Calu3 (cell line): ENCODE data around the gene VWA8. TPM values are rescaled to one million over a fixed set of nuclear protein-coding genes. Genes with fewer than 3 reads are reported as not detected.

ENCODE experiments used
- BruUV-seq: library from RNA; stranded (reverse); fragments of 400-500 nt; replicated peaks from 2 replicates; lab custom pipeline; 2021; lab: Mats Ljungman, UMichigan
- CTCF ChIA-PET: fragments of 300-600 bp; sonication (Branson Sonifier 250); formaldehyde crosslinking; loops from one replicate; lab custom pipeline; 2022; ENCODE audit warnings: antibody characterized with exemption; lab: Charles Lee
- DNase-seq: peaks from one replicate; pipeline ENCODE4 v3.0.0; 2022
- H3K27ac Mint-ChIP-seq: one replicate; pipeline ENCODE4 v1.8.0; 2022; ENCODE audit warnings: mixed read lengths; ENCODE audit not compliant: unreplicated experiment
- H3K27me3 Mint-ChIP-seq: one replicate; pipeline ENCODE4 v1.8.0; 2022; ENCODE audit warnings: mixed read lengths; ENCODE audit not compliant: unreplicated experiment
- H3K36me3 Mint-ChIP-seq: one replicate; pipeline ENCODE4 v1.8.0; 2022; ENCODE audit warnings: mild to moderate bottlenecking, moderate library complexity, mixed read lengths; ENCODE audit not compliant: insufficient read depth, unreplicated experiment
- H3K4me1 Mint-ChIP-seq: one replicate; pipeline ENCODE4 v1.8.0; 2022; ENCODE audit warnings: mild to moderate bottlenecking, low read depth, mixed read lengths; ENCODE audit not compliant: unreplicated experiment
- H3K4me3 Mint-ChIP-seq: one replicate; pipeline ENCODE4 v1.8.0; 2022; ENCODE audit warnings: mild to moderate bottlenecking, low read depth, moderate library complexity, mixed read lengths; ENCODE audit not compliant: unreplicated experiment
- H3K9me3 Mint-ChIP-seq: one replicate; pipeline ENCODE4 v1.8.0; 2022; ENCODE audit warnings: low read depth, mixed read lengths; ENCODE audit not compliant: unreplicated experiment
- CTCF ChIP-seq: fragments of 200-600 bp; IDR thresholded peaks from one replicate; pipeline ENCODE4 v1.8.0; 2022; ENCODE audit warnings: antibody characterized with exemption; ENCODE audit not compliant: unreplicated experiment
- intact Hi-C: fragments of 100-400 bp; cut with micrococcal nuclease; formaldehyde crosslinking; loops from one replicate; pipeline ENCODE4 v1.10.0; 2022; ENCODE audit not compliant: unreplicated experiment
- total RNA-seq: library from RNA; stranded (reverse); gene quantifications from 2 replicates; pipeline ENCODE4 v1.2.3, GENCODE V29; 2022

Gene VWA8
- total RNA-seq, 1 experiment from 2014 or later: 15.2 TPM

GRCh38 chr13:41595298-41595697, 365.6 kb downstream of the VWA8 start:
- no peak for TF ChIP-seq CTCF
- no TSS peak for BruUV-seq
- intact Hi-C loops: loop anchor here (5.0 kb wide), 1 partner anchor 52 kb away; no protein-coding TSS in a partner anchor
- Mint-ChIP-seq H3K27ac (no peak overlapping the region), H3K36me3 (no peaks in the 10 kb centered on the region), H3K4me3 (no peak overlapping the region), H3K9me3 (no peaks in the 10 kb centered on the region), H3K4me1 (no peaks in the 10 kb centered on the region), H3K27me3 (no peaks in the 10 kb centered on the region)
- CTCF ChIA-PET: no interaction called here
- no peak for DNase-seq

- H3K4me1 Mint-ChIP-seq: no peaks in the 10 kb centered on the region
- no peak for TF ChIP-seq CTCF
- CTCF ChIA-PET: interaction anchor here (0.7 kb wide), 1 partner anchor 193 kb away, joined by 4 read pairs; no protein-coding TSS in a partner anchor
- BruUV-seq: no TSS peak
- no peak for DNase-seq
- no peaks in the 10 kb centered on the region for H3K36me3 Mint-ChIP-seq
- H3K9me3 Mint-ChIP-seq: no peaks in the 10 kb centered on the region
- no peaks in the 10 kb centered on the region for H3K27me3 Mint-ChIP-seq
- no peak overlapping the region for H3K27ac Mint-ChIP-seq
- no peak overlapping the region for H3K4me3 Mint-ChIP-seq
- intact Hi-C loops: no loop called here
Observed at GRCh38 chr13:41590643-41591042, 370.3 kb downstream of the VWA8 start.

- no peak for TF ChIP-seq CTCF
- BruUV-seq: no TSS peak
- CTCF ChIA-PET: interaction anchor here (0.7 kb wide), 1 partner anchor 194 kb away, joined by 4 read pairs; no protein-coding TSS in a partner anchor
- no peak for DNase-seq
- Mint-ChIP-seq H3K36me3 (no peaks in the 10 kb centered on the region), H3K27ac (no peak overlapping the region), H3K9me3 (no peaks in the 10 kb centered on the region), H3K27me3 (no peaks in the 10 kb centered on the region), H3K4me3 (no peak overlapping the region), H3K4me1 (no peaks in the 10 kb centered on the region)
- intact Hi-C loops: no loop called here
Observed at GRCh38 chr13:41590122-41590521, 370.8 kb downstream of the VWA8 start.

GRCh38 chr13:41589434-41589833, 371.5 kb downstream of the VWA8 start:
- CTCF ChIA-PET: no interaction called here
- no peaks in the 10 kb centered on the region for H3K36me3 Mint-ChIP-seq
- no TSS peak for BruUV-seq
- H3K27ac Mint-ChIP-seq: no peak overlapping the region
- TF ChIP-seq CTCF: no peak
- intact Hi-C loops: no loop called here
- no peak overlapping the region for H3K4me3 Mint-ChIP-seq
- no peak for DNase-seq
- H3K27me3 Mint-ChIP-seq: no peaks in the 10 kb centered on the region
- no peaks in the 10 kb centered on the region for H3K9me3 Mint-ChIP-seq
- H3K4me1 Mint-ChIP-seq: no peaks in the 10 kb centered on the region
